Osteoblast (primary cell): ENCODE measurements around the gene SCARF2. TPM values are rescaled to one million over a fixed set of nuclear protein-coding genes. Genes with fewer than 3 reads are reported as not detected.
"Not testable (repeated sequence)": the region's sequence is repeated elsewhere in the genome, so short reads cannot be mapped to it uniquely, and the experiment has no call there.

ENCODE experiments used
- DNase-seq: peaks from one replicate; pipeline ENCODE4 v3.0.0; 2011; ENCODE audit warnings: low spot score, mixed read lengths; ENCODE audit not compliant: insufficient read length; ENCODE audit errors: missing footprints
- H2AFZ ChIP-seq: 2 replicates; pipeline ENCODE4 v1.6.0; 2011; ENCODE audit warnings: mild to moderate bottlenecking, low read length
- H3K27ac ChIP-seq: 2 replicates; pipeline ENCODE4 v1.5.1; 2011; ENCODE audit warnings: mild to moderate bottlenecking, low read depth, low read length, moderate library complexity
- H3K27me3 ChIP-seq: 2 replicates; pipeline ENCODE4 v1.6.0; 2012; ENCODE audit warnings: mild to moderate bottlenecking, control low read depth, inconsistent platforms, low read length, moderate library complexity; ENCODE audit not compliant: insufficient read depth
- H3K36me3 ChIP-seq: 2 replicates; pipeline ENCODE4 v1.5.1; 2011; ENCODE audit warnings: mild to moderate bottlenecking, low read length, control low read depth, moderate library complexity; ENCODE audit not compliant: insufficient read depth
- H3K4me1 ChIP-seq: 2 replicates; pipeline ENCODE4 v1.5.1; 2011; ENCODE audit warnings: mild to moderate bottlenecking, low read length, control low read depth, moderate library complexity; ENCODE audit not compliant: insufficient read depth
- H3K4me2 ChIP-seq: 2 replicates; pipeline ENCODE4 v1.6.0; 2011; ENCODE audit warnings: mild to moderate bottlenecking, low read length; ENCODE audit not compliant: insufficient read depth
- H3K4me3 ChIP-seq: fragments of 200-600 bp; sonication (generic); 3 replicates; pipeline ENCODE4 v1.5.1; 2012; ENCODE audit warnings: mild to moderate bottlenecking, low read length, inconsistent platforms; ENCODE audit not compliant: insufficient read depth
- H3K79me2 ChIP-seq: 2 replicates; pipeline ENCODE4 v1.6.0; 2012; ENCODE audit warnings: mild to moderate bottlenecking, low read length, control low read depth, inconsistent platforms; ENCODE audit not compliant: insufficient read depth
- H3K9me3 ChIP-seq: 2 replicates; pipeline ENCODE4 v1.5.1; 2011; ENCODE audit warnings: low read depth, low read length, control low read depth
- H4K20me1 ChIP-seq: 2 replicates; pipeline ENCODE4 v1.6.0; 2012; ENCODE audit warnings: mild to moderate bottlenecking, low read length, control low read depth; ENCODE audit not compliant: insufficient read depth
- total RNA-seq: library from RNA; depleted of rRNA; stranded (reverse); fragments of >200 nt; gene quantifications from 2 replicates; pipeline ENCODE4 v1.2.3, GENCODE V29; 2012
- TF ChIP-seq, protein P1 (sequence below): IDR thresholded peaks from 2 replicates; pipeline ENCODE4 v1.5.1; 2011; ENCODE audit warnings: mild to moderate bottlenecking, low read depth, low read length, moderate library complexity; ENCODE audit errors: extremely low read depth

SCARF2 gene
- total RNA-seq, 1 donor = 23.9 TPM

DNA sequence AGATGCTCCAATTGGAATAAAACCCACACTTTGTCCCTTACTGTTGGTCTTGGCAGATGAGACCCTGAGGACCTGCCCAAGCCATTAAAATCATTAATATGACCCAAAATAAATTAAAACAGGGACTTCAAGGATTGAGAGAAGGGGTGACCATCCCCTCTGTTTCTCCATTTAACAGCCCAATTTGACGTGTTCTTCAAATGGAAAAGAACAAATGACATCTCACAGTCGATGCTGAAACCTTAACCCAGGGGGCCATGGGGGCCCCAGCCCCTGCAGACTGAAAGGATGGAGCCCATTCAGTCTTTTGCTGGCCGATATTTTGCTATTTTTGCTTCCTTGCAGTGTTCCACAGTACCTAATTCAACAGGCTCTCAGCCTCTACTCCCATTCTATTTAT lies 23.2 kb downstream of the SCARF2 start:
- Histone ChIP-seq H3K4me1 (no peaks in the 10 kb centered on the region), H3K27me3 (no peaks in the 10 kb centered on the region), H3K27ac (no peak overlapping the region), H2AFZ (no peak overlapping the region), H3K4me2 (no peak overlapping the region), H4K20me1 (no peaks in the 10 kb centered on the region), H3K36me3 (no peaks in the 10 kb centered on the region), H3K9me3 (no peaks in the 10 kb centered on the region), H3K4me3 (no peak overlapping the region), H3K79me2 (no peaks in the 10 kb centered on the region)
- no peak for DNase-seq
- TF ChIP-seq, protein P1, sequence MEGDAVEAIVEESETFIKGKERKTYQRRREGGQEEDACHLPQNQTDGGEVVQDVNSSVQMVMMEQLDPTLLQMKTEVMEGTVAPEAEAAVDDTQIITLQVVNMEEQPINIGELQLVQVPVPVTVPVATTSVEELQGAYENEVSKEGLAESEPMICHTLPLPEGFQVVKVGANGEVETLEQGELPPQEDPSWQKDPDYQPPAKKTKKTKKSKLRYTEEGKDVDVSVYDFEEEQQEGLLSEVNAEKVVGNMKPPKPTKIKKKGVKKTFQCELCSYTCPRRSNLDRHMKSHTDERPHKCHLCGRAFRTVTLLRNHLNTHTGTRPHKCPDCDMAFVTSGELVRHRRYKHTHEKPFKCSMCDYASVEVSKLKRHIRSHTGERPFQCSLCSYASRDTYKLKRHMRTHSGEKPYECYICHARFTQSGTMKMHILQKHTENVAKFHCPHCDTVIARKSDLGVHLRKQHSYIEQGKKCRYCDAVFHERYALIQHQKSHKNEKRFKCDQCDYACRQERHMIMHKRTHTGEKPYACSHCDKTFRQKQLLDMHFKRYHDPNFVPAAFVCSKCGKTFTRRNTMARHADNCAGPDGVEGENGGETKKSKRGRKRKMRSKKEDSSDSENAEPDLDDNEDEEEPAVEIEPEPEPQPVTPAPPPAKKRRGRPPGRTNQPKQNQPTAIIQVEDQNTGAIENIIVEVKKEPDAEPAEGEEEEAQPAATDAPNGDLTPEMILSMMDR = no peak

DNA sequence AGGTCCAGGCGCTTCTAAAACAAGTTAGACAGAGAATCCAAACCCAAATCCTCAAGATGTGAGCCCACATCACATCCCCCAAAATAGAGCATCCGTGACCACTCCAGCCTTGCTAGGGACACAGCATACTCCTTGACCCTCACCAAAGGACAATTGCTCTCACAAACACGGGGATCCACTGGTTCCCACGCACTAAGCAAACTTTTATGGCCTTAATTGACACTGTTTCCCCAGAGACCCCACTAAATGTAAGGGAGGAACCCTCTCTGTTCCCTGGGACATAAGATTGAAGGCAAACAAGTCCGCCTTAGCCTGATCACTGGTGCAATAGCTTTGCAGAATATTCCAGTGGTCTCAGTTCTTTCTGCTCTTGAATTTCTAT lies 23.6 kb downstream of the SCARF2 start:
- H3K4me2 ChIP-seq = no peak overlapping the region
- peak; percentile 31 for DNase-seq
- H3K27ac ChIP-seq = no peak overlapping the region
- no peaks in the 10 kb centered on the region for H3K79me2 ChIP-seq
- TF ChIP-seq, protein P1 = no peak
- H3K36me3 ChIP-seq = no peaks in the 10 kb centered on the region
- no peaks in the 10 kb centered on the region for H3K9me3 ChIP-seq
- no peak overlapping the region for H3K4me3 ChIP-seq
- H3K27me3 ChIP-seq = no peaks in the 10 kb centered on the region
- H4K20me1 ChIP-seq = no peaks in the 10 kb centered on the region
- H3K4me1 ChIP-seq = no peaks in the 10 kb centered on the region
- no peak overlapping the region for H2AFZ ChIP-seq

DNA sequence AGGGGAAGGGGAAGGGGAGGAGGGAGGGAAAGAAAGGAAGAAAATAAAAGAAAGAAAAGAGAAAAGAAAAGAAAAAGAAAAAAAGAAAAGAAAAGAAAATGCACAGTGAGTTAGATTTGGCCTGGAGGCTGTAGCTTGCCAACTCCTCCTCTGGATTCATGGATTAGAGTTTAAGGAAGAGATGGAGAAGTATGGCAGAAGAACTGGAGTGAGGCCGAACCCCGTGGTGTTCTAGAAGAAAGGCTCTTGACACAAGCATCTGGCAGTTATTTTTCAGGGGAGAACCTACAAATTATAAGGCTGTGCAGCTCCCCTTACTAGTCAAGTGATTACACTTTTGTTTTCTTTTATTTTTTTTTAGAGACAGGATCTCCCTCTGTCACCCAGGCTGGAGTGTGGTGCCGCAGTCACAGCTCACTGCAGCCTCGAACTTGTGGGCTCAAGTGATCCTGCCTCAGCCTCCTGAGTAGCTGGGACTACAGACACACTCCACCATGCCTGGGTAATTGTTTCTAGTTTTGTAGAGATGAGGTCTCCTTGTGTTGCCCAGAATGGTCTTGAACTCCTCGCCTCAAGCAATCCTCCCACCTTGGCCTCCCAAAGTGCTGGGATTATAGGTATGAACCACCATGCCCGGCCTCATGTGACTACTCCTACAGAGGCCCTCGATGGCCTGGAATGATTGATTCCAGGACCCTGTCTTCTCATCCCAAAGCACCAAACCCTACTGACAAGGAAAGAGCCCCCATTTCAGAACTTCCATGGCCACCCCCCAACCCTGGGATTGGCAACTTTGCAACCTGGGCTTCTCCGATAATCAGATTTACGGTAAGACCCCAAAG lies 24.2 kb downstream of the SCARF2 start:
- TF ChIP-seq, protein P1 = no peak
- DNase-seq = no peak

DNA sequence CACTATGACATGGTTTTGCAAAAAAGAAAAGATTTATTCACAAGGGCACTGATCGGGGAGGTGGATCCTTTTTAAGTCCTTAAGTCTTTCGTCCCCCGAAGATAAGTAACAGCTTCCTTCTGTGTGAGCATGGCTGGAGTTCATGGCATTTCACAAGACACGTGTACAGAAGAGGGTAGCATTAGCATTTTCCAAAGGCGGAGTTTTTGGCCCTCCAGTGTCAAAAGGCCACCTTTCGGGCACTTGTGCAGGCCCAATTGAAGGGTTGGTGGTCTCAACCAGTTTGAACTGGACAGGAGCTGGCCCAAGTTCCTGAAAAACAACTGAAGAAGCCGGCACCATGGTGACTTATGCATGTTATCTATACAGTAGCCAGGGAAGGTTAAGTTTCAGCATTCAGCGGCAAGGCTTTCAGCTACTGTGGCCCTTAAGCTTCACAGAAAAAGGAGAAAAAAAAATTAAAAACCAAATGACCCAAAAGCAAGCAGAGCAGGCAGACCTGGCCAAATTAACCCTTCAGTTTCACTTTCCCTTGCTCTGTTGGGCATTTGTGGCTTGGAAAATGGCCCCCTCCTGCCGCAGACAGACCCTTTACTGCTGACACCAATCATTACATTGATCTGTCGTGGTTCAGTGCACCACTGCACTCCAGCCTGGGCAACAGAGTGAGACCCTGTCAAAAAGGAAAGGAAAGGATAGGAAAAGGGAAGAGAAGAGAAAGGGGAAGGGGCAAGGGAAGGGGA lies 25.0 kb downstream of the SCARF2 start:
- no peak overlapping the region for H3K27ac ChIP-seq
- H4K20me1 ChIP-seq = no peaks in the 10 kb centered on the region
- no peak overlapping the region for H2AFZ ChIP-seq
- TF ChIP-seq, protein P1 = no peak
- no peaks in the 10 kb centered on the region for H3K27me3 ChIP-seq
- H3K79me2 ChIP-seq = no peaks in the 10 kb centered on the region
- H3K4me2 ChIP-seq = no peak overlapping the region
- H3K36me3 ChIP-seq = no peaks in the 10 kb centered on the region
- DNase-seq = no peak
- H3K4me1 ChIP-seq = no peaks in the 10 kb centered on the region
- H3K4me3 ChIP-seq = no peak overlapping the region
- H3K9me3 ChIP-seq = no peaks in the 10 kb centered on the region

More for the DNA sequence above, 24.2 kb downstream of the SCARF2 start:
- no peak overlapping the region for H3K4me2 ChIP-seq
- H4K20me1 ChIP-seq = no peaks in the 10 kb centered on the region
- no peak overlapping the region for H2AFZ ChIP-seq
- no peaks in the 10 kb centered on the region for H3K27me3 ChIP-seq
- no peaks in the 10 kb centered on the region for H3K9me3 ChIP-seq
- no peaks in the 10 kb centered on the region for H3K4me1 ChIP-seq
- H3K4me3 ChIP-seq = no peak overlapping the region
- H3K27ac ChIP-seq = no peak overlapping the region
- no peaks in the 10 kb centered on the region for H3K79me2 ChIP-seq
- H3K36me3 ChIP-seq = no peaks in the 10 kb centered on the region

DNA sequence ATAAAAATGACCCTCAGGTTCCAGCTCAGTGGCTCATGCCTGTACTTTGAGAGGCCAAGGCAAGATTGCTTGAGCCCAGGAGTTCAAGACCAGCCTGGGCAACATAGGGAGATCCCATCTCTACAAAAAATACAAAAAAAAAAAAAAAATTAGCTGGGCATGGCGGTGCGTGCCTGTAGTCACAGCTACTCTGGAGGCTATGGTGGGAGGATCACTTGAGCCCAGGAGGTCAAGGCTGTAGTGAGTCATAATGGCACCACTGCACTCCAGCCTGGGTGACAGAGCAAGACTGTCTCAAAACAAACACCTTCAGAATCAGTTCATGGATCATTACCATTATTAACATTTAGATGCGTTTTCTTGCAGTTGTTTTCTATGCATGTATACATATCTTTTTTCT lies 28.2 kb downstream of the SCARF2 start:
- H3K27ac ChIP-seq, H3K27me3 ChIP-seq, H3K4me1 ChIP-seq, H3K4me3 ChIP-seq, H3K4me2 ChIP-seq, DNase-seq, H4K20me1 ChIP-seq, H3K36me3 ChIP-seq, H3K79me2 ChIP-seq, H2AFZ ChIP-seq, H3K9me3 ChIP-seq: not testable (repeated sequence)
